ENCODE data around the gene GABBR2.

- TF ChIP-seq EZH2 (IDR thresholded peaks at IDR 0.05; ENCODE audit: borderline replicate concordance, low read depth, low read length, poor library complexity, severe bottlenecking): no peak
- no peak for TF ChIP-seq CTCF (conservative IDR thresholded peaks at IDR 0.05; ENCODE audit: low read depth, low read length)
These were observed 186.2 kb downstream of the GABBR2 start for GRCh38 chr9:98522487-98522886.

All from A673 (cell line).